Fibroblast of lung (primary cell): ENCODE results near the gene C10orf90. TPM values are rescaled to one million over a fixed set of nuclear protein-coding genes. Genes with fewer than 3 reads are reported as not detected.

Experiments used
- DNase-seq, 2 donors: peaks; one replicate each; pipeline versions ENCODE4 v3.0.0 to v3.0.0-alpha.2; 2010; ENCODE audit warnings: low read depth in 2 of 2
- H2AFZ ChIP-seq: 2 replicates; pipeline ENCODE4 v1.5.1; 2012; ENCODE audit warnings: low read length, control low read depth, inconsistent platforms
- H3K27ac ChIP-seq: 2 replicates; pipeline ENCODE4 v1.5.1; 2011; ENCODE audit warnings: low read length, control low read depth; ENCODE audit not compliant: insufficient read depth
- H3K27me3 ChIP-seq: 2 replicates; pipeline ENCODE4 v1.5.1; 2011; ENCODE audit warnings: mild to moderate bottlenecking, low read length; ENCODE audit not compliant: control insufficient read depth, insufficient read depth
- H3K36me3 ChIP-seq: 2 replicates; pipeline ENCODE4 v1.5.1; 2011; ENCODE audit warnings: low read length; ENCODE audit not compliant: control insufficient read depth, insufficient read depth
- H3K4me1 ChIP-seq: 2 replicates; pipeline ENCODE4 v1.5.1; 2011; ENCODE audit warnings: low read length; ENCODE audit not compliant: control insufficient read depth, insufficient read depth; ENCODE audit errors: extremely low read depth
- H3K4me2 ChIP-seq: 2 replicates; pipeline ENCODE4 v1.5.1; 2011; ENCODE audit warnings: low read length, control low read depth; ENCODE audit not compliant: insufficient read depth; ENCODE audit errors: extremely low read depth
- H3K4me3 ChIP-seq, 4 experiments: fragments of 200-600 bp in 1 of 4; sonication (generic) in 1 of 4; replicated peaks in 1 of 4; 2 replicates each; pipeline ENCODE4 v1.5.1; 2011 to 2016; ENCODE audit warnings: low read length in 4 of 4, low read depth in 3 of 4, mild to moderate bottlenecking in 3 of 4, control low read depth in 2 of 4, inconsistent platforms in 1 of 4, mixed read lengths in 1 of 4; ENCODE audit not compliant: insufficient read depth in 1 of 4; ENCODE audit errors: control extremely low read depth in 1 of 4
- H3K79me2 ChIP-seq: 2 replicates; pipeline ENCODE4 v1.5.1; 2012; ENCODE audit warnings: mild to moderate bottlenecking, low read length, inconsistent platforms; ENCODE audit not compliant: control insufficient read depth, insufficient read depth
- H3K9ac ChIP-seq: 2 replicates; pipeline ENCODE4 v1.5.1; 2011; ENCODE audit warnings: mild to moderate bottlenecking, low read length, control low read depth; ENCODE audit not compliant: insufficient read depth
- H3K9me3 ChIP-seq: 2 replicates; pipeline ENCODE4 v1.5.1; 2012; ENCODE audit warnings: low read depth, low read length; ENCODE audit not compliant: control insufficient read depth, insufficient read depth
- H4K20me1 ChIP-seq: 2 replicates; pipeline ENCODE4 v1.5.1; 2011; ENCODE audit warnings: low read length; ENCODE audit not compliant: control insufficient read depth, insufficient read depth; ENCODE audit errors: extremely low read depth
- EZH2 ChIP-seq: IDR thresholded peaks from 2 replicates; pipeline ENCODE4 v1.5.1; 2012; ENCODE audit warnings: low read length, control low read depth, mild to moderate bottlenecking; ENCODE audit errors: missing control alignments
- polyA plus RNA-seq, 2 donors: library from polyadenylated mRNA; depleted of rRNA in 1 of 2; stranded (reverse) in 1 of 2; unstranded in 1 of 2; fragments of >200 nt; gene quantifications; 2 replicates each; pipeline ENCODE4 v1.2.1, GENCODE V29; 2011 to 2012; ENCODE audit warnings: missing spikeins in 1 of 2
- total RNA-seq: library from RNA; depleted of rRNA; stranded (reverse); fragments of >200 nt; gene quantifications from 2 replicates; pipeline ENCODE4 v1.2.1, GENCODE V29; 2014
- TF ChIP-seq, protein P1 (sequence below), 2 donors: IDR thresholded peaks in 1 of 2; conservative IDR thresholded peaks in 1 of 2; 1 replicate in 1 of 2; 2 replicates in 1 of 2; pipeline ENCODE4 v1.5.1; 2011 to 2012; ENCODE audit warnings: low read length in 2 of 2, control low read depth in 1 of 2, inconsistent platforms in 1 of 2, low read depth in 1 of 2, mild to moderate bottlenecking in 1 of 2

The C10orf90 gene
- total and polyA plus RNA-seq, 2 donors (not counting 1 experiment from before 2014, with no cell fraction given) = 0.17 to 0.65 TPM

DNA sequence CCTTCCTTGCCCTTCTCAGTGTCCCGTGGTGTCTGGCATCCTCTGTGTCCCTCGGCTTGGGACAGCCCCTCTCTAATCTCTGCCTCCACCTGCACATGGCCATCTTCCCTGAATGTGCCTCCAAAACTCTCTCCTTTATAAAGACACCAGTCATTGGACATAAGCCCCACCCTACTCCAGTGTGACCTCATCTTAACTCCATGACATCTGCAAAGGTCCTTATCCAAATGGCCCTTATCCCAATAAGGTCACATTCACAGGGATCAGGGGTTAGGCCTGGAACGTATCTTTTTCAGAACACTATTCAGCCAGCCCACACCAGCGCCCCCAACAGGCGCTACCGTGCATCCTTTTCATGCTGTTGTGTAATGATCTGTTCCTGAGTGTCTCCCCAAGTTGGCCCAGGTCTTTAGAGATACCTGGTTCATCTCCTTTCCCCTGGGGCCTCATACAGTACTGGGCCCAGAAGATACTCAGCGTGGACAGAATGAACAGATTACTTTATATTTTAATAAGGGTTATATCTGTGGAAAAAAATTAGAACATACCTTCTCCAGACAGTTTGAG, 149.7 kb downstream of the C10orf90 start:
- Histone ChIP-seq H3K27ac (no peak overlapping the region), H3K36me3 (no peaks in the 10 kb centered on the region), H3K79me2 (no peaks in the 10 kb centered on the region), H3K4me3 (no peak overlapping the region), H4K20me1 (no peaks in the 10 kb centered on the region), H3K9me3 (no peaks in the 10 kb centered on the region), H3K9ac (no peak overlapping the region), H2AFZ (no peak overlapping the region), H3K4me1 (no peaks in the 10 kb centered on the region), H3K27me3 (no peaks in the 10 kb centered on the region), H3K4me2 (no peak overlapping the region)
- no peak for DNase-seq
- no peak for TF ChIP-seq EZH2
- TF ChIP-seq, protein P1, sequence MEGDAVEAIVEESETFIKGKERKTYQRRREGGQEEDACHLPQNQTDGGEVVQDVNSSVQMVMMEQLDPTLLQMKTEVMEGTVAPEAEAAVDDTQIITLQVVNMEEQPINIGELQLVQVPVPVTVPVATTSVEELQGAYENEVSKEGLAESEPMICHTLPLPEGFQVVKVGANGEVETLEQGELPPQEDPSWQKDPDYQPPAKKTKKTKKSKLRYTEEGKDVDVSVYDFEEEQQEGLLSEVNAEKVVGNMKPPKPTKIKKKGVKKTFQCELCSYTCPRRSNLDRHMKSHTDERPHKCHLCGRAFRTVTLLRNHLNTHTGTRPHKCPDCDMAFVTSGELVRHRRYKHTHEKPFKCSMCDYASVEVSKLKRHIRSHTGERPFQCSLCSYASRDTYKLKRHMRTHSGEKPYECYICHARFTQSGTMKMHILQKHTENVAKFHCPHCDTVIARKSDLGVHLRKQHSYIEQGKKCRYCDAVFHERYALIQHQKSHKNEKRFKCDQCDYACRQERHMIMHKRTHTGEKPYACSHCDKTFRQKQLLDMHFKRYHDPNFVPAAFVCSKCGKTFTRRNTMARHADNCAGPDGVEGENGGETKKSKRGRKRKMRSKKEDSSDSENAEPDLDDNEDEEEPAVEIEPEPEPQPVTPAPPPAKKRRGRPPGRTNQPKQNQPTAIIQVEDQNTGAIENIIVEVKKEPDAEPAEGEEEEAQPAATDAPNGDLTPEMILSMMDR (conservative IDR thresholded peaks at IDR 0.05 in 1 of 2, IDR thresholded peaks at IDR 0.05 in 1 of 2; ENCODE audit: low read depth in 1 of 2, low read length in 2 of 2) = peak in 1 of 2 donors; percentile 1

DNA sequence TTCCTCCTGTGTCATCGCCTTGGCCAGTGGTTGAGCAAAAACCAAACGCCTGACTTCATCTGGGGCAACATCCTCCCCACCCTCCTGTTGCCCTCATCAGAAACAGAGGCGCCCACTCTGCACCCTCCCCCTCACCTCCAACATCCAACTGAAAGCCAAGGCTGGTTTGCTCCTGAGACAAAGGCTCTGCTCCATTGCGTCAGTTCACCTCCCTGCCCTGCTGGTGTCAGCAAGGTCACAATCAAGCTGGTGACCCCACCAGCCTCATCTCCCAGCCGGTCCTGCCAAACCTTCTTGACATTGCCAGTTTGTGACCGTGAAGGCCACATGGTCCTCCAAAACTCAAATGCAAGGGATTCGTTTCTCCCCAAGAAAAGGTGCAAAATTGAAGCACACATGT, 150.5 kb downstream of the C10orf90 start:
- no peak for DNase-seq
- no peak for TF ChIP-seq EZH2
- TF ChIP-seq, protein P1 (conservative IDR thresholded peaks at IDR 0.05 in 1 of 2, IDR thresholded peaks at IDR 0.05 in 1 of 2; ENCODE audit: low read depth in 1 of 2, low read length in 2 of 2) = no peak
- H2AFZ ChIP-seq = no peak overlapping the region

DNA sequence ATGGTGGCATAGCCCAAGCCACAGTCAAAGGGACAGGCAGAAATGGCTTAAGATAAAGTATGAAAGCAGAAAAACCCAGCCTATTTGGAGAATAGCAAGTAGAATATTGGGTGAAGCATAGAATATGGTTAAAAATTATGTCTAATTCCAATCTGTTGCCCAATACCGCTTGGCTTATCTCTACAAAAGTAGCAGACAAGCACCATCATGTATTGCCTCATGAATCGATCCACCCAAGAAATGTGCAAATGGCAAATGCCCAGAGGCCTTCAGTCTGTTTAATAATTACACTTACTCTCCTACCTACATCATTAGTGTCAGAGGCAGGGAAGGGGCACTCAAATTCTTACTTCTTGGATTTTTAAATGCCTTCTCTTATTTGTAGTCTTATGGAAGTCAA, 151.3 kb downstream of the C10orf90 start:
- Histone ChIP-seq H4K20me1 (no peaks in the 10 kb centered on the region), H3K36me3 (no peaks in the 10 kb centered on the region), H3K4me3 (no peak overlapping the region), H3K4me1 (no peaks in the 10 kb centered on the region), H3K27me3 (no peaks in the 10 kb centered on the region), H2AFZ (no peak overlapping the region), H3K4me2 (no peak overlapping the region), H3K27ac (no peak overlapping the region), H3K9ac (no peak overlapping the region), H3K9me3 (no peaks in the 10 kb centered on the region), H3K79me2 (no peaks in the 10 kb centered on the region)
- TF ChIP-seq, protein P1 (conservative IDR thresholded peaks at IDR 0.05 in 1 of 2, IDR thresholded peaks at IDR 0.05 in 1 of 2; ENCODE audit: low read depth in 1 of 2, low read length in 2 of 2) = no peak
- no peak for DNase-seq

More for the DNA sequence above, 150.5 kb downstream of the C10orf90 start:
- H3K4me3 ChIP-seq = no peak overlapping the region
- H3K4me1 ChIP-seq = no peaks in the 10 kb centered on the region
- H3K79me2 ChIP-seq = no peaks in the 10 kb centered on the region
- H3K27ac ChIP-seq = no peak overlapping the region
- no peaks in the 10 kb centered on the region for H4K20me1 ChIP-seq
- no peak overlapping the region for H3K9ac ChIP-seq
- H3K36me3 ChIP-seq = no peaks in the 10 kb centered on the region
- H3K27me3 ChIP-seq = no peaks in the 10 kb centered on the region
- no peaks in the 10 kb centered on the region for H3K9me3 ChIP-seq
- H3K4me2 ChIP-seq = no peak overlapping the region
